Measurements from ENCODE around the gene HHAT. TPM values are rescaled to one million over a fixed set of nuclear protein-coding genes. Genes with fewer than 3 reads are reported as not detected.
A peak's percentile ranks its signal among the peaks of the same experiment; 100 is the strongest.

Gene HHAT
- total and polyA plus RNA-seq, 8 donors = under 0.01 to 5.8 (median 1.6) TPM

DNA sequence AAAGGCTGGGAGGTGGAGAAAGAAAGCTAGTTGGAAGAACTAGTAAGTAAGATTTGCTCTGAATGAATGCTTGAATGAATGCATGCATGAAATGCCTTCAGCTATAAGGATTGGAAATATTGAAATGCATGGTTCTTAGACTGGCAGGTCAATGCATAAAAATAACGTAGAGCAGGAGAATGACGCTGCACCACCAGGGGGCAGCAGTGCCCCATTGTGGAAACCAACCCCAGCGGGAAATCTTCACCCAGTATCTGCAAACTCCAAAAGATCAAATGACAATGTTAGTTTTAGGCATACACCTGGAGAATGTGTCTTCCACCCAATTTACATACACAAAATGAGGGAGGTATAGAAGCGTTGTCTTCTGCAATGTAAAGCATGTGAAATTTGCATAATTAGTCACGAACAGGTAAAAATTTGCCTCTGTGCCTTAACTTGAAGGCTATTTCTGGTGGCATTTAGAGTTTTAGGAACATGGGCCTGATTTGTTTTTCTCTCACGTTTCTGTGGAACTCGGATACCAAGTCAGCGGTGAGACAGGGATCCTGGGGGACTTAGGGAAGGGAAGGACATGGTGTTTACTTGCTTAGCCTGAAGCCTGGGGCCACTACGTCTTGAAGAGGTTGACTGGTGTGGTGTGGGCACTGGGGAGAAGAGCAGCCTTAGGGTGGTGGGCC, 78.6 kb downstream of the HHAT start:
- Histone ChIP-seq H3K4me1 (no peaks in the 10 kb centered on the region), H3K27me3 (no peaks in the 10 kb centered on the region), H3K4me3 (no peak overlapping the region), H3K9me3 (no peaks in the 10 kb centered on the region), H3K36me3 (no peaks in the 10 kb centered on the region), H3K27ac (no peak overlapping the region)
- intact Hi-C loops (cut with DNase I; ENCODE audit: low total_unique reads) = loop anchor here (10.0 kb wide), 1 partner anchor 727 kb away; the partner anchor contains the start of gene KCNH1
- TF ChIP-seq CTCF (IDR thresholded peaks at IDR 0.05) (peak in 5 of 7 experiments; percentile 84 to 98 (median 87)), POLR2AphosphoS5 (IDR thresholded peaks at IDR 0.05) (no peak)
- 23 to 26% (median 24%) methylated on average over 9 of the region's 9 CpGs for WGBS, 5 donors
- peak; percentile 77 to 85 for DNase-seq

GRCh38 chr1:210407887-210408252, 79.2 kb downstream of the HHAT start:
- H3K4me3 ChIP-seq = no peak overlapping the region
- TF ChIP-seq POLR2A (IDR thresholded peaks at IDR 0.05) = no peak
- TF ChIP-seq EP300 (IDR thresholded peaks at IDR 0.05) = no peak
- TF ChIP-seq POLR2AphosphoS5 (IDR thresholded peaks at IDR 0.05) = no peak
- DNase-seq = no peak
- H3K27me3 ChIP-seq = no peaks in the 10 kb centered on the region
- H3K36me3 ChIP-seq = no peaks in the 10 kb centered on the region
- intact Hi-C loops (cut with DNase I; ENCODE audit: low total_unique reads) = loop anchor here (10.0 kb wide), 1 partner anchor 727 kb away; the partner anchor contains the start of gene KCNH1
- H3K4me1 ChIP-seq = no peaks in the 10 kb centered on the region
- 98 to 100% (median 100%) methylated on average over 1 of the region's 1 CpG for WGBS, 5 donors
- H3K9me3 ChIP-seq = no peaks in the 10 kb centered on the region
- no peak overlapping the region for H3K27ac ChIP-seq

DNA sequence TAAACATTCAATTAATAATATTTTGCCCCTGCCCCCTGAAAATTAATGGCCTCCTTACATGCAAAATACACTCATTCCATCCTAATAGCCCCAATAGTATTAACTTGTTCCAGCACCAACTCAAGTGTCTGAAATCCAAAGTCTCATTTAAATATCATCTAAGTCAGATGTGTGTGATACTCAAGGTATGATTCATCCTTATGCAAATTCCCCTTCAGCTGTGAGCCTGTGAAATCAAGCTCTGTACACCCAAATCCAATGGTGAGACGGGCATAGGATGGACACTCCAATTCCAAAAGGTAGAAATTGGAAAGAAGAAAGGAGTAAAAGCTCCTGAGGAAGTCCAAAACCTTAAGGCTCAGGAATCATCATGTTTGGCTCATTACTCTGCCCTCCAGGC, 83.5 kb downstream of the HHAT start:
- Histone ChIP-seq H3K27me3 (no peaks in the 10 kb centered on the region), H3K27ac (no peak overlapping the region), H3K4me1 (no peaks in the 10 kb centered on the region), H3K9me3 (no peaks in the 10 kb centered on the region), H3K4me3 (no peak overlapping the region), H3K36me3 (no peaks in the 10 kb centered on the region)
- WGBS, 5 donors = 91 to 100% (median 93%) methylated on average over 1 of the region's 1 CpG
- intact Hi-C loops (cut with DNase I; ENCODE audit: low total_unique reads) = no loop called here
- TF ChIP-seq EP300 (IDR thresholded peaks at IDR 0.05) (no peak), CTCF (IDR thresholded peaks at IDR 0.05) (no peak), POLR2AphosphoS5 (IDR thresholded peaks at IDR 0.05) (no peak), POLR2A (IDR thresholded peaks at IDR 0.05) (no peak)
- DNase-seq = no peak

GRCh38 chr1:210413951-210414350, 85.2 kb downstream of the HHAT start:
- Histone ChIP-seq H3K27ac (no peak overlapping the region), H3K9me3 (no peaks in the 10 kb centered on the region), H3K4me3 (no peak overlapping the region), H3K4me1 (peaks cover 0 to 6% (median 0%) of the 10 kb centered on the region in 4 donors), H3K27me3 (no peaks in the 10 kb centered on the region), H3K36me3 (peaks cover 0 to 4% (median 0%) of the 10 kb centered on the region in 4 donors)
- DNase-seq = no peak
- TF ChIP-seq CTCF (IDR thresholded peaks at IDR 0.05) (no peak), POLR2AphosphoS5 (IDR thresholded peaks at IDR 0.05) (no peak), EP300 (IDR thresholded peaks at IDR 0.05) (no peak), POLR2A (IDR thresholded peaks at IDR 0.05) (no peak)
- 84 to 95% (median 93%) methylated on average over 4 of the region's 4 CpGs for WGBS, 5 donors
- intact Hi-C loops (cut with DNase I; ENCODE audit: low total_unique reads) = no loop called here

GRCh38 chr1:210415846-210416448, 87.2 kb downstream of the HHAT start:
- TF ChIP-seq POLR2A (IDR thresholded peaks at IDR 0.05) (no peak), EP300 (IDR thresholded peaks at IDR 0.05) (no peak), CTCF (IDR thresholded peaks at IDR 0.05) (no peak), POLR2AphosphoS5 (IDR thresholded peaks at IDR 0.05) (no peak)

More at GRCh38 chr1:210415846-210416448, 87.2 kb downstream of the HHAT start:
- WGBS, 5 donors = 78 to 81% (median 80%) methylated on average over 9 of the region's 9 CpGs
- peaks cover 0 to 7% (median 0%) of the 10 kb centered on the region in 4 donors for H3K4me1 ChIP-seq
- no peaks in the 10 kb centered on the region for H3K9me3 ChIP-seq
- intact Hi-C loops (cut with DNase I; ENCODE audit: low total_unique reads) = no loop called here
- no peak for DNase-seq
- no peak overlapping the region for H3K27ac ChIP-seq
- H3K27me3 ChIP-seq = no peaks in the 10 kb centered on the region
- peaks cover 0 to 4% (median 0%) of the 10 kb centered on the region in 4 donors for H3K36me3 ChIP-seq
- no peak overlapping the region for H3K4me3 ChIP-seq

All from stomach (tissue), 9 donors.